GM12891 (cell line): Measurements from ENCODE around the gene ARRB1.

Experiments
- POLR2A ChIP-seq: IDR thresholded peaks from 2 replicates; pipeline ENCODE4 v1.6.1; 2011; ENCODE audit warnings: low read depth, low read length, control low read depth
- POLR2AphosphoS5 ChIP-seq: IDR thresholded peaks from 2 replicates; pipeline ENCODE4 v1.6.1; 2011; ENCODE audit warnings: low read depth, low read length, control low read depth
- POU2F2 ChIP-seq: IDR thresholded peaks from 2 replicates; pipeline ENCODE4 v1.6.1; 2011; ENCODE audit warnings: low read depth, mild to moderate bottlenecking, control low read depth, low read length, moderate library complexity
- TAF1 ChIP-seq: IDR thresholded peaks from 2 replicates; pipeline ENCODE4 v1.6.1; 2011; ENCODE audit warnings: low read depth, low read length, control low read depth

- TF ChIP-seq POLR2AphosphoS5: no peak
- no peak for TF ChIP-seq POLR2A
- TF ChIP-seq POU2F2: no peak
- TF ChIP-seq TAF1: no peak
These were observed 4.4 kb downstream of the ARRB1 start for GRCh38 chr11:75346912-75347647.
